Myocyte (in vitro differentiated cells): Measurements from ENCODE around the gene SGMS1. TPM values are rescaled to one million over a fixed set of nuclear protein-coding genes. Genes with fewer than 3 reads are reported as not detected.

Source experiments
- DNase-seq: peaks from one replicate; pipeline ENCODE4 v3.0.0-alpha.2; 2012; ENCODE audit warnings: low read depth
- total RNA-seq: library from RNA; depleted of rRNA; stranded (reverse); fragments of >200 nt; gene quantifications from 2 replicates; pipeline ENCODE4 v1.2.3, GENCODE V29; 2014

The SGMS1 gene
- total RNA-seq, 1 donor from 2014 or later, result 44.0 TPM

GRCh38 chr10:50403074-50403473 lies 220.7 kb downstream of the SGMS1 start:
- no peak for DNase-seq

GRCh38 chr10:50402466-50402865 lies 221.3 kb downstream of the SGMS1 start:
- DNase-seq, result no peak

GRCh38 chr10:50400694-50401093 lies 223.1 kb downstream of the SGMS1 start:
- no peak for DNase-seq

GRCh38 chr10:50398823-50399222 lies 224.9 kb downstream of the SGMS1 start:
- no peak for DNase-seq

GRCh38 chr10:50398381-50398780 lies 225.4 kb downstream of the SGMS1 start:
- no peak for DNase-seq

GRCh38 chr10:50397312-50398140 lies 226.2 kb downstream of the SGMS1 start:
- DNase-seq, result no peak

GRCh38 chr10:50396491-50397311 lies 227.1 kb downstream of the SGMS1 start:
- peak; percentile 25 for DNase-seq

GRCh38 chr10:50395851-50396250 lies 227.9 kb downstream of the SGMS1 start:
- no peak for DNase-seq

GRCh38 chr10:50395271-50395670 lies 228.5 kb downstream of the SGMS1 start:
- DNase-seq, result no peak

- DNase-seq, result no peak
Measured at GRCh38 chr10:50394832-50395231, 228.9 kb downstream of the SGMS1 start.

GRCh38 chr10:50393784-50394467 lies 229.8 kb downstream of the SGMS1 start:
- DNase-seq, result no peak

GRCh38 chr10:50392966-50393718 lies 230.6 kb downstream of the SGMS1 start:
- DNase-seq, result no peak

GRCh38 chr10:50392426-50392825 lies 231.3 kb downstream of the SGMS1 start:
- no peak for DNase-seq

GRCh38 chr10:50390302-50390701 lies 233.5 kb downstream of the SGMS1 start:
- no peak for DNase-seq

GRCh38 chr10:50388181-50388580 lies 235.6 kb downstream of the SGMS1 start:
- no peak for DNase-seq

- no peak for DNase-seq
Measured at GRCh38 chr10:50387732-50388073, 236.1 kb downstream of the SGMS1 start.

GRCh38 chr10:50387007-50387731 lies 236.6 kb downstream of the SGMS1 start:
- no peak for DNase-seq

GRCh38 chr10:50385624-50386023 lies 238.1 kb downstream of the SGMS1 start:
- DNase-seq, result peak; percentile 38

GRCh38 chr10:50384898-50385297 lies 238.9 kb downstream of the SGMS1 start:
- no peak for DNase-seq

- no peak for DNase-seq
Measured at GRCh38 chr10:50384238-50384637, 239.5 kb downstream of the SGMS1 start.
